HL-60/S4 treated with phorbol 12-myristate 13-acetate at 8.2 ng/mL for 4 days and 3 days (cell line): ENCODE data around the gene AGAP5.

ENCODE experiments used
- in situ Hi-C: fragments of 300-500 bp; cut with MboI; formaldehyde crosslinking; loops from 2 replicates; pipeline ENCODE4 v1.15.0; 2022; ENCODE audit warnings: low sequenced_read_pairs

AGAP5 gene

GRCh38 chr10:73629165-73629564 is 68.7 kb downstream of the AGAP5 start:
- in situ Hi-C loops = no loop called here

- in situ Hi-C loops = no loop called here
These were observed 69.5 kb downstream of the AGAP5 start for GRCh38 chr10:73628405-73628804.

GRCh38 chr10:73627300-73627699 is 70.6 kb downstream of the AGAP5 start:
- in situ Hi-C loops = no loop called here

- in situ Hi-C loops = no loop called here
These were observed 71.8 kb downstream of the AGAP5 start for GRCh38 chr10:73625884-73626752.

- in situ Hi-C loops = no loop called here
These were observed 72.7 kb downstream of the AGAP5 start for GRCh38 chr10:73625004-73625883.
